HG02885 (cell line): ENCODE data around the gene TTLL4.

ENCODE experiments used
- ATAC-seq: cut with Tn5 transposase; IDR thresholded peaks from one replicate; pipeline ENCODE4 v1.9.1; 2021; ENCODE audit warnings: mild to moderate bottlenecking; ENCODE audit not compliant: unreplicated experiment, poor library complexity

TTLL4 gene

DNA sequence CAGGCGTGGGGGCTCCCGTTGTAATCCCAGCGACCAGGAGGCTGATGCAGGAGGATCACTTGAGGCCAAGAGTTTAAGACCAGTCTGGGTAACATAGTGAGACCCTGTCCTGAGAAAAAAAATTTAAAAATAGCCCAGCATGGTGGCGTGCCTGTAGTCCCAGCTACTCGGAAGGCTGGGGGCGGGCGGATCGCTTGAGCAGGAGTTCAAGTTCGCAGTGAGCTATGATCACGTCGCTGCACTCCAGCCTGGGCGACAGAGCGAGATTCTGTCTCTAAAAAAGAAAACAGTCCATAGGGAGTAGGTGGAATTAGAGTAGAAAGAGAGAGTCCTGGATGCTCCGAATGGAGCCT lies 325 bp upstream of the TTLL4 start:
- ATAC-seq, result no peak

GRCh38 chr2:218711550-218711929 lies 905 bp downstream of the TTLL4 start:
- no peak for ATAC-seq

GRCh38 chr2:218713922-218714321 lies 3.3 kb downstream of the TTLL4 start:
- ATAC-seq, result no peak

DNA sequence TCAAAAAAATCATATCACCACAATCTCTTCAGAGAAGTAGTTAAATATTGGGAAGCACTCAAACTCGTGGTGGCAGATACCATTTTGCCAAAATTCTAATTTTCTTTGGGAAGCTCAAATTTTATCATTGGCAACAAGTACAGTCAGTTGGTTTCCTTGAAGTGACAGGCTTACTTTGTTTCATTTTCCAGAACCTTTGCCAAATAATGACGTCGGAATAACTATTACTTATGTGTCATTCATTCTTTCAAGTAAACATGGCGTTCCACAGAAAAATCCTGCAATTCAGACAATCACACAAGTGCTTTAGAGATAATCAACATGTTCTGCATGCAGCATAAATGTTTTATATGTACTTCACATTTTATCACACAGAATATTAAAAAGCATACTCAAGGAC lies 5.4 kb downstream of the TTLL4 start:
- no peak for ATAC-seq

GRCh38 chr2:218717262-218717661 lies 6.6 kb downstream of the TTLL4 start:
- ATAC-seq, result no peak

DNA sequence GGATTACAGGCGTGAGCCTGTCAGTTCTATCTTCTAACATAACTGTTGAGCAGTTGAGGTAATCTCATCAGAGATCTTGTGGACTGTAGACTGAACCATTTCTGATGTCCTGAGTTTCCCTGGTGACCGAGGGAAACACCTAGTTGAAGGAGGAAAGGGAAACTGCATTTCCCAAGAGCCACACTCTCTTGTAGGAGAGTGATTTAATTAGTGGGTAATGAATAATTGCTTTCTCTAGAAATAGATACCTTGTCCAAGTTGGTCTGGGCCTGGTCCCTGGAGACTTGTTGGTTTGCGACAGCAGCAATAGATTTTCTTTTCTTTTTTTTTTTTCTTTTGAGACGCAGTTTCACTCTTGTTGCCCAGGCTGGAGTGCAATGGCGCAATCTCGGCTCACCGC lies 7.4 kb downstream of the TTLL4 start:
- ATAC-seq, result no peak

- no peak for ATAC-seq
Measured at GRCh38 chr2:218719457-218719856, 8.8 kb downstream of the TTLL4 start.

DNA sequence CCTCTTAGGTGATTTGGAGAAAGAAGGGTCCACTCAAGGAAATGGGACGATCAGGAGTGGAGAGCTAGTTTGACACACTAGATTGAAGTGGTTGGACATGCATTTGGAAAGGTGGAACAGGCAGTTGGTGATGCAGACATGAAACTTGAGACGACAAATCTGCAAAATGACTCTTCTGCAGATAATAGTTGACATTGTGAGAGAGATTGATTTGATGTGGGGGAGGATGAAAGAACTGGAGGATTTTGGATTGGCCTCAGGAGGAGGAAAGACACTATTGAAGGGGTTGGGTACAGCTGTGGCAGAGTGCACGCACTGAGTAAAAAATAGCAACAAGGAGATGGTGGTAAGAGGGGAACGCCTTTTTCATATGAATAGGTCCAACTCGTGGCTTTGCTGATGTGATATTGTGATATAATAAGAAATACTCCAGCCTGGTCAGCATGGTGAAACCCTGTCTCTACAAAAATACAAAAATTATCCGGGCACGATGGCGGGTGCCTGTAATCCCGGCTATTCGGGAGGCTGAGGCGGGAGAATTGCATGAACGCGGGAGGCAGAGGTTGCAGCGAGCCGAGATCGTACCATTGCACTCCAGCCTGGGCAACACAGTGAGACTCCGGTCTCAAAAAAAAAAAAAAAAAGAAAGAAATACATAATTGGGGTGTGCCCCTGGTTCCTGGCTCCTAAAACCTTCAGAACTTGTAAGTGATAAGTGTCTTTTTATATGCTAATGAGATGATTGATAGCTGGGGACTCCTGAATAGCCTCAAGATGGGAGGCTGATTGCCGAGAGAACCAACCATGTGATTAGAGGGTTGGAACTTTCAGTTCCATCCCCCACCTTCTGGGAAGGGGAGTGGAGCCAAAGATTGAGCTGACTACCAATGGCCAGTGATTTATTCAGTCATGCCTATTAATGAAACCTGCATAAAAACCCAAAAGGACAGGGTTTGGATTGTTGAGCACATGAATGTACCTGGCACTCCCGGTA lies 9.7 kb downstream of the TTLL4 start:
- ATAC-seq, result no peak

DNA sequence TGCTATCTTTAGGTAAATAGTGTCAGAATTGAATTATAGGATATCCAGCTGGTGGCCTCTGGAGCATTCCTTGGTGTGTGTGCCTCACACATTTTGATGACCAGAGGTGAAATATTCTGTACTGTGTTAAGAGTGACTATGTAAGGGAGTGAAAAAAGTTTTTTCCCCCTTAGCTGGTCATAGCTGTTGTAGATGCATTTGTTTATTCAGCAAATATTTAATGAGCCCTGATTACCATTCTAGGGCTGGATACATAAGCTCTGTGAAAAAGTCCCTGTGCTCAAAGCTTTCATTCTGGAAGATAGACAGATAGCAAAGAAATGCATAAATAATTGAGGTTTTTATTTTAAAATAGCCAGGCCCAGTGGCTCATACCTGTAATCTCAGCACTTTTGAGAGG lies 10.9 kb downstream of the TTLL4 start:
- ATAC-seq, result no peak

- ATAC-seq, result no peak
Measured at GRCh38 chr2:218721934-218722333, 11.3 kb downstream of the TTLL4 start.

- no peak for ATAC-seq
Measured at GRCh38 chr2:218722419-218722818, 11.8 kb downstream of the TTLL4 start.

DNA sequence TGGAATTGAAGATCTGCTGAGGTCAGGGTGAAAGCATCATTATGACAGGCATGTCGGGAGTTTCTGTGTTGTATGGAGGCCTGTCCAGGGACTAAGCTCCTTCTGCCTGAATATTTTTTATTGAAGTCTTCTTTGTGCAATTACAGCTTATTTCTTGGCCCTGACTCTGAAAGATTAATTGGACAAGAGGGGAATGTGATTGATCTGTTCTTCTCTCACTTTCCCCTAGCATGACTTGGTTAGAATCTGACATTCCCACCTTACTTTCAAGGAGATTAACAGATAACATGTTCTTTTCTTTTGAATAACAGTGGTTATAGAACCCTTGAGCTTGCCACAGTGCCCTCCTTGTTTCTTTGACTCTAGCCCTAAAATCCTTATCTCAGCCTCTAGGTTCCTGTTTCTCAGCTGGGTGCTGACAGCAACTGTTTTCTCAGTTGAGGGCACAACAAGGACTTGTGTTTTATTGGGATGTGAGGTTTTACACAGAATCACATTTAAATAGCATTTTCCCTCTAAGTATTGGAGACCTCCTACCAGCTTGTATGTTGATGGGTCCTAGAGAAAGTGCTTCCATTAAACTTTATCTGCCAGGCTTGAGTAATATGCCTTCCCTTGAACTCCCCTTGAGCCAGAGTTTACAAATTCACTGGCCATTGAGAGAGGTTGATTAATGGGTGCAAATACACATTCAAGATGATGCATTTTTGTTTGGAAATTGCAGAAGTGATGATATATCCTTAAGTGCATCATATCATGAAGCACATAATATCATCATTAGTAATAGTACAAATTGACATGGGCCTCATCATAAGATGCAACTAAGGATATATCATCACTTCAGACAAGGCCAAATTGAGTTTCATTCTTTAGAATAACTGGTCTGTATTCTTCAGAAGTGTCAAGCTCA lies 12.5 kb downstream of the TTLL4 start:
- no peak for ATAC-seq

- no peak for ATAC-seq
Measured at GRCh38 chr2:218726004-218726574, 15.5 kb downstream of the TTLL4 start.

- ATAC-seq, result no peak
Measured at GRCh38 chr2:218727502-218728165, 17.0 kb downstream of the TTLL4 start.

DNA sequence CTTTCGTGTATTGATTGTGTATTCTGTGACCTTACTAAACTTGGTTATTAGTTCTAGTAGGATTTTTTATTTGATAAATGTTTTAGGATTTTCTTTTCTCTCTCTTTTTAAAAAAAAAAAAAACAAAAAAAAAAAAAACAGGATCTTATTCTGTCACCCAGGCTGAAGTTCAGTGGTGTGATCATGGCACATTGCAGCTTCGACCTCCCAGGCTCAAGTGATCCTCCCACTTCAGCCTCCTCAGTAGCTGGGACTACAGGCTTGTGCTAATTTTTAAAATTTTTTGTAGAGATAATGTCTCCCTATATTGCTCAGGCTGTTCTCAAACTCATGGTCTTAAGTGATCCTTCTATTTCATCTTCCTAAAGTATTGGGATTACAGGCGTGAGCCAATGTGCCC lies 19.0 kb downstream of the TTLL4 start:
- ATAC-seq, result no peak

DNA sequence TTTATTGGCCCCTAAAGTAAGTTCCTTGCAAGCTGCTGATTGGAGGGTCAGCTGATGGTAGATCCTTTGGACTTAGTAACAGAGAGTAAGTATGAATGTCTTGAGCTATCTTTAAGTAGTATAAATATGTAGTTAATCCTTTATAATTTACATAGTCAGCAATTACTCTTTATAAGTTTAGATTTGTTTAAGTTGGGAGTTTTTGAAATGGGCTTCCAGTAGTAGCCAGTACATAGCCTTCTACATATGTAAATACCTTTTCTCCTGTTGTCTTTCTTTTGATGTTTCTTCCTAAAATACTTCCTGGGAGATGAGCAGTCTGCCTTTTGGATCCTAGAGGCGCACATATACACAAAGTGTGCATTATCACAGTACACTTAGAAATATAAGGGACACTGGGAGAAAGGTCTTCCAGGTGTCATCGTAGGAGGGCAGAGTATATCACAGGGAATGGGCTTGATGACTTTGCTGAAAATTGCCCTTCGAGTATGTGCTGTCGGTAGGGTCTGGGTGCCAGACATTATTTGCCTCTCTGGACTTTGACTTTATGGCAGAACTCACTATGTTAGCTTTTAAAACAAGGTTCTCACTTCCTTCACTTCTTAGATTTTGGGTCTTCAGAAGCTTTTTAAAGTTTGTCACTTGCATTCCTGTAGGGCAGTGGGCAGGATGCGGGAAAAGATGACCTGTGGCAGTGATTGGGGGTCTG lies 21.6 kb downstream of the TTLL4 start:
- ATAC-seq, result no peak

DNA sequence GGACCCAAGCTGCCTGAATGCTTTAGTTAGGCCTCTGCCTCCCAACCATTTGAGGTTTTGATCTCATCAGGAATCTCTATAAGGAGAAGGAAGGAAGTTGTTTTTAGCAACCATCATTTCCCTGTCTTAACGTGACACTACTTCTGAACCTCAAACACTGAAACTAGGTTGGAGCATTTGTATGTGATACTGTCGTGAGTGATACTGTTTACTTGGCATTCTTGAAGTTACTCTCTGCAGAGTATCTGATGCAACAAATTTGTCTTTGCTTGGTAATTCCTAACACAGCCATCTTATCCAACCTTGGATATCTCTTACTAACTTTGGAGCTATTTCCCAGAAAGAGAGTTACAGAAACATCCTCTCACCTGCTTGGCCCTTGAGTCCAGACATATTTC lies 22.1 kb downstream of the TTLL4 start:
- ATAC-seq, result no peak

GRCh38 chr2:218733171-218734021 lies 22.8 kb downstream of the TTLL4 start:
- peak; percentile 45 for ATAC-seq
